Measurements from ENCODE around the gene COPB1. TPM values are rescaled to one million over a fixed set of nuclear protein-coding genes. Genes with fewer than 3 reads are reported as not detected.
A peak's percentile ranks its signal among the peaks of the same experiment; 100 is the strongest.
"Not testable (repeated sequence)": the region's sequence is repeated elsewhere in the genome, so short reads cannot be mapped to it uniquely, and the experiment has no call there.

Gene COPB1
- total RNA-seq, 3 donors from 2014 or later (not counting 1 experiment from before 2014, with no cell fraction given): 77.1 to 83.8 (median 80.4) TPM

DNA sequence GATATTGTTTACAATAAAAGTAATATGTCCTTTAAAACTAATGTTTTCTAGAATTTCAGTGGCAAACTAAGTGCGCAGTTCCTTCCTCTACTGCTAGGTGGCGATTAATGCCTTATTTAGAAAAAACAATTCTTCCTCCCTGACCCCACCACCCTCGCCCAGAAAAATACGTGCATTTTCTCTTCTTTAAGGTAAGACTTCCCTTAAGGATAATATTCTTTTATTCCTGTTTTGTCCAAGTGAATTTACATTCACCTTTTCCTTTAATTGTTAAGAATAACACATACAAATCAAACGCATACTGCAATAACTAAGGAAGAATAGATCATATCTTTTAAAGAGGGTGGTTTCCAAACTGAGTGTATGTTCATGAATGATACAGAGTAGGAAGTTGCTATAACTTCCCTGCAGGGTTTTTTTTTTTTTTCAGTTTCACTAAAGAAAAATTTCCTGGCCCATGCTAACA lies 37.6 kb upstream of the COPB1 start:
- H3K27ac ChIP-seq (ENCODE audit: low read length): no peak overlapping the region
- 2% methylated on average over 4 of the region's 5 CpGs for WGBS (ENCODE audit: insufficient coverage)
- no peaks in the 10 kb centered on the region for H3K9me3 ChIP-seq (ENCODE audit: control insufficient read depth, insufficient read depth, low read length)
- no peaks in the 10 kb centered on the region for H3K27me3 Mint-ChIP-seq (ENCODE audit: low read depth in 2 of 2)
- DNase-seq: peak in 1 of 2 donors; percentile 76
- H3K27ac Mint-ChIP-seq: peak overlapping the region in 1 of 2 donors; percentile 76
- TF ChIP-seq, protein P1, sequence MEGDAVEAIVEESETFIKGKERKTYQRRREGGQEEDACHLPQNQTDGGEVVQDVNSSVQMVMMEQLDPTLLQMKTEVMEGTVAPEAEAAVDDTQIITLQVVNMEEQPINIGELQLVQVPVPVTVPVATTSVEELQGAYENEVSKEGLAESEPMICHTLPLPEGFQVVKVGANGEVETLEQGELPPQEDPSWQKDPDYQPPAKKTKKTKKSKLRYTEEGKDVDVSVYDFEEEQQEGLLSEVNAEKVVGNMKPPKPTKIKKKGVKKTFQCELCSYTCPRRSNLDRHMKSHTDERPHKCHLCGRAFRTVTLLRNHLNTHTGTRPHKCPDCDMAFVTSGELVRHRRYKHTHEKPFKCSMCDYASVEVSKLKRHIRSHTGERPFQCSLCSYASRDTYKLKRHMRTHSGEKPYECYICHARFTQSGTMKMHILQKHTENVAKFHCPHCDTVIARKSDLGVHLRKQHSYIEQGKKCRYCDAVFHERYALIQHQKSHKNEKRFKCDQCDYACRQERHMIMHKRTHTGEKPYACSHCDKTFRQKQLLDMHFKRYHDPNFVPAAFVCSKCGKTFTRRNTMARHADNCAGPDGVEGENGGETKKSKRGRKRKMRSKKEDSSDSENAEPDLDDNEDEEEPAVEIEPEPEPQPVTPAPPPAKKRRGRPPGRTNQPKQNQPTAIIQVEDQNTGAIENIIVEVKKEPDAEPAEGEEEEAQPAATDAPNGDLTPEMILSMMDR (IDR thresholded peaks at IDR 0.05): peak; percentile 91
- no peaks in the 10 kb centered on the region for H3K36me3 ChIP-seq (ENCODE audit: control insufficient read depth, insufficient read depth, low read length)
- no peaks in the 10 kb centered on the region for H3K4me1 Mint-ChIP-seq
- no peak overlapping the region for H3K4me3 Mint-ChIP-seq
- intact Hi-C loops (cut with micrococcal nuclease): loop anchor here (1.0 to 5.0 kb wide), 7 partner anchors 40 to 535 kb away; partner anchors contain the start of genes CALCB and CYP2R1
- no peaks in the 10 kb centered on the region for H3K27me3 ChIP-seq (ENCODE audit: control insufficient read depth, insufficient read depth, low read length)
- ATAC-seq: peak; percentile 84 to 91 (median 86)
- H3K4me1 ChIP-seq (ENCODE audit: control insufficient read depth, insufficient read depth, low read length): no peaks in the 10 kb centered on the region
- no peaks in the 10 kb centered on the region for H3K9me3 Mint-ChIP-seq
- no peaks in the 10 kb centered on the region for H3K36me3 Mint-ChIP-seq
- H3K4me3 ChIP-seq (ENCODE audit: low read length): no peak overlapping the region

DNA sequence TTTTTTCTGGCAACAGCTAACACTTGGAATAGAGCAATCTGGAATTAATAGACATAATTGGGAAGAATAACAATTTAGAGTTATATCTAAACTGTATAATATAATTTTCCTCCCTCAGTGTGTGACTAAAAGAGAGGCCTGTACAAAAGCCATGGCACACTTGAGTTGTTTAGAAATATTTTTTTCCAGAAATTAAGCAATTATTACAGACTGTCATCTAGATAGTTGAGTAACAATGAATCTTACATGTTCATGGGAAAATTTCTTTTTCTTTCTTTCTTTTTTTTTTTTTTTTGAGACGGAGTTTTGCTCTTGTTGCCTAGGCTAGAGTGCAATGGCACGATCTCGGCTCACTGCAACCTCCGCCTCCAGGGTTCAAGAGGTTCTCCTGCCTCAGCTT lies 35.6 kb upstream of the COPB1 start:
- H3K36me3 ChIP-seq (ENCODE audit: control insufficient read depth, insufficient read depth, low read length); H3K36me3 Mint-ChIP-seq; H3K4me3 Mint-ChIP-seq; H3K27ac Mint-ChIP-seq; H3K4me1 Mint-ChIP-seq; H3K4me1 ChIP-seq (ENCODE audit: control insufficient read depth, insufficient read depth, low read length); H3K27me3 ChIP-seq (ENCODE audit: control insufficient read depth, insufficient read depth, low read length); H3K27ac ChIP-seq (ENCODE audit: low read length); H3K27me3 Mint-ChIP-seq (ENCODE audit: low read depth in 2 of 2); H3K9me3 Mint-ChIP-seq; H3K9me3 ChIP-seq (ENCODE audit: control insufficient read depth, insufficient read depth, low read length); DNase-seq; H3K4me3 ChIP-seq (ENCODE audit: low read length); ATAC-seq: not testable (repeated sequence)
- 90% methylated on average over 4 of the region's 4 CpGs for WGBS (ENCODE audit: insufficient coverage)
- intact Hi-C loops (cut with micrococcal nuclease): loop anchor here (5.0 kb wide), 4 partner anchors 42 to 537 kb away; partner anchors contain the start of genes CALCB and CYP2R1

DNA sequence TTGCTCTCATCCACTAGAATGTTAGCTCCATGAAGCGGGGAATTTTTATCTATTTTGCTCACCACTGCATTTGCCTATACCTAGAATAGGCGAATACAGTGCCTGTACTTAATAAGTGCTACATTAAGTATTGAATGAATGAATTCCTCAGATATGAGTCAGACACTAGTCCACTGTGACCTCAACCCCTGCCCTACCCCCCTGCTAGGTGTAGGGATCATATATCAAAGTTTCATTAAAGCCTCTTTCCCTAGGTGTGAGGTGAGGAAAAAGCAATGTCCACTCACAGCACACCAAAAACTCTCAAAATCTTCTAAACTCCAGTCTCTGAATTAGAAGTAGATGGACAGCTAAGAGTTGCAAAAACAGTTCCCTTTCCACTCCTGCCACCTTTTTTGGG lies 30.3 kb upstream of the COPB1 start:
- H3K27me3 ChIP-seq (ENCODE audit: control insufficient read depth, insufficient read depth, low read length): no peaks in the 10 kb centered on the region
- Mint-ChIP-seq H3K27me3 (ENCODE audit: low read depth in 2 of 2) (no peaks in the 10 kb centered on the region), H3K9me3 (no peaks in the 10 kb centered on the region), H3K4me3 (no peak overlapping the region), H3K36me3 (no peaks in the 10 kb centered on the region), H3K4me1 (no peaks in the 10 kb centered on the region), H3K27ac (no peak overlapping the region)
- DNase-seq: no peak
- ATAC-seq: no peak
- TF ChIP-seq, protein P1 (IDR thresholded peaks at IDR 0.05): no peak
- no peaks in the 10 kb centered on the region for H3K9me3 ChIP-seq (ENCODE audit: control insufficient read depth, insufficient read depth, low read length)
- 91% methylated on average over 1 of the region's 2 CpGs for WGBS (ENCODE audit: insufficient coverage)
- no peak overlapping the region for H3K27ac ChIP-seq (ENCODE audit: low read length)
- H3K36me3 ChIP-seq (ENCODE audit: control insufficient read depth, insufficient read depth, low read length): no peaks in the 10 kb centered on the region
- H3K4me3 ChIP-seq (ENCODE audit: low read length): no peak overlapping the region
- H3K4me1 ChIP-seq (ENCODE audit: control insufficient read depth, insufficient read depth, low read length): no peaks in the 10 kb centered on the region
- intact Hi-C loops (cut with micrococcal nuclease): no loop called here

DNA sequence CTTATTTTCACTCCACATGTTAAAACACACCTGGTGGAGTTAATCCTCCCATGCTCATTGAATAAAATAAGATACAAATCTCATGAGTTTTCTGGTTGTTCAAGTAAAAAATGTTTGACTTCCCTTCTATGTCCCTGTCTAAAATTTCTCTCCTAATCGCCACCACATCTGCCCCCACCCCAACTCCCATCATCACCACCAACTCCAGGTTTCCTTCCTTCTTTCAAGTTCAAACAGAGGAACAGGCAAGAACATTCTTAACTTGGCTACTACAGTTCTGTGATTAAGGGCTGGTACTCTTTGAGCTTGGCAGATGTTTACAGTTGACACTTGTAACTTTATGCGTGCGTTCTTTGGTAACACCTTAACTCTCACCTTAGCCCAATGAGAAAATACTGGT lies 29.7 kb upstream of the COPB1 start:
- no peak overlapping the region for H3K4me3 Mint-ChIP-seq
- 59% methylated on average over 3 of the region's 3 CpGs for WGBS (ENCODE audit: insufficient coverage)
- intact Hi-C loops (cut with micrococcal nuclease): no loop called here
- Histone ChIP-seq H3K4me3 (ENCODE audit: low read length) (no peak overlapping the region), H3K27me3 (ENCODE audit: control insufficient read depth, insufficient read depth, low read length) (no peaks in the 10 kb centered on the region), H3K4me1 (ENCODE audit: control insufficient read depth, insufficient read depth, low read length) (no peaks in the 10 kb centered on the region), H3K36me3 (ENCODE audit: control insufficient read depth, insufficient read depth, low read length) (no peaks in the 10 kb centered on the region), H3K27ac (ENCODE audit: low read length) (no peak overlapping the region), H3K9me3 (ENCODE audit: control insufficient read depth, insufficient read depth, low read length) (no peaks in the 10 kb centered on the region)
- DNase-seq: no peak
- H3K9me3 Mint-ChIP-seq: no peaks in the 10 kb centered on the region
- H3K27me3 Mint-ChIP-seq (ENCODE audit: low read depth in 2 of 2): no peaks in the 10 kb centered on the region
- H3K4me1 Mint-ChIP-seq: no peaks in the 10 kb centered on the region
- H3K36me3 Mint-ChIP-seq: no peaks in the 10 kb centered on the region
- TF ChIP-seq, protein P1 (IDR thresholded peaks at IDR 0.05): no peak
- ATAC-seq: no peak
- no peak overlapping the region for H3K27ac Mint-ChIP-seq
